GM12878 (cell line): Measurements from ENCODE around the gene UVSSA.

Experiments
- KAT2A ChIP-seq: conservative IDR thresholded peaks from 2 replicates; pipeline ENCODE4 v1.6.1; 2011; ENCODE audit warnings: low read depth, low read length; ENCODE audit not compliant: control insufficient read depth
- NRF1 ChIP-seq: conservative IDR thresholded peaks from 2 replicates; pipeline ENCODE4 v1.6.1; 2011; ENCODE audit warnings: mild to moderate bottlenecking, low read depth, low read length, improper control_type of control experiment
- POLR2A ChIP-seq: IDR thresholded peaks from 2 replicates; pipeline ENCODE4 v1.6.1; 2011; ENCODE audit warnings: low read depth, mild to moderate bottlenecking, low read length
- ZNF274 ChIP-seq: IDR thresholded peaks from one replicate; pipeline ENCODE4 v1.8.0; 2011; ENCODE audit not compliant: insufficient read length, insufficient read depth
- TF ChIP-seq, protein P1 (sequence below): IDR thresholded peaks from 2 replicates; pipeline ENCODE4 v1.6.1; 2011; ENCODE audit warnings: borderline replicate concordance, low read depth, mild to moderate bottlenecking, moderate library complexity, low read length; ENCODE audit not compliant: insufficient read depth, poor library complexity, severe bottlenecking

DNA sequence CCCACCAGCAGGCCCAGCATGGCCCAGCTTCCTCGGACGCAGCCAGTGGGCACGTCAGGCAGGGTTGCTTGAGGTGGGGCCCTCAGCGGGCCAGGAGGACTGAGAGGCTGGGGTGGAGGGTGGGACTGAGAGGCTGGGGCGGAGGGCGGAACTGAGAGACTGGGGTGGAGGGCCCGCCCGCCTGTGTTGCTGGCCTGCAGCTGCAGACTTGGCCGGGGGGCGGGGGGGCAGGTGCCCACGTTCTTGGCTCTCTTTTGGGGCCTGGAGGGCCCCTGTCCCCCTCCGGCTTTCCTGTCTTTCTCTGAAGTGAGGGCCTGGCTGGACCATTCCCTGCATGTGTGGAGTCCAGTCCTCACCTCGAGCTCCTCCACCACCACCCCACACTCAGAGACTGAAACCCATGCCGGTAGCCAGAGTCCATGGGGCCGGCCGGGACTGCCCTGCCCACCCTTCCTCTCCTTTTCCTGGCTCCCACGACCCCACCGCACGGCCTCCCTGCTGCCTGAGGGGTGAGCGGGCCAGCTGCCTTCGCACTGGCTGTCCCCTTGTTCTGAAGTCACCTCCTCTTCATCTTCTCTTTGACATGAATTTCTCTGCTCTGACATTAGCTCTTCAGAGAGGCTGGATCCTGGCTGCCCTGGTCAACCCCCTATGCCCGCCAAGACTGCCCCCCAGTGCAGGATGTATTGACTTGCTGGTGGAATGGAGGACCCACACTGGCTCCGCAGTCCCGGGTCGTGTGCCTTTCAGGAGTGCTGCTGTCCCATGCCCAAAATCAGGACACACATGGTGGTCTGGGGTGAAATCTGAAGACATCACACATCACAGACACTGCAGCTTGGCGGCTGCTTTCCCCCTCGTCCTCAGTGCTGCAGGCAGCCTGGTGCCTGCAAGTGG is 69.3 kb downstream of the UVSSA start:
- TF ChIP-seq KAT2A (no peak), POLR2A (no peak), ZNF274 (no peak), NRF1 (no peak)
- TF ChIP-seq, protein P1, sequence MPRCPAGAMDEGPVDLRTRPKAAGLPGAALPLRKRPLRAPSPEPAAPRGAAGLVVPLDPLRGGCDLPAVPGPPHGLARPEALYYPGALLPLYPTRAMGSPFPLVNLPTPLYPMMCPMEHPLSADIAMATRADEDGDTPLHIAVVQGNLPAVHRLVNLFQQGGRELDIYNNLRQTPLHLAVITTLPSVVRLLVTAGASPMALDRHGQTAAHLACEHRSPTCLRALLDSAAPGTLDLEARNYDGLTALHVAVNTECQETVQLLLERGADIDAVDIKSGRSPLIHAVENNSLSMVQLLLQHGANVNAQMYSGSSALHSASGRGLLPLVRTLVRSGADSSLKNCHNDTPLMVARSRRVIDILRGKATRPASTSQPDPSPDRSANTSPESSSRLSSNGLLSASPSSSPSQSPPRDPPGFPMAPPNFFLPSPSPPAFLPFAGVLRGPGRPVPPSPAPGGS, result no peak
